ENCODE data around the gene PCNX2. TPM values are rescaled to one million over a fixed set of nuclear protein-coding genes. Genes with fewer than 3 reads are reported as not detected.

PCNX2 gene
- total and polyA plus RNA-seq, 2 of the 13 experiments (the other 11 are each of a cell fraction or from before 2014, with no cell fraction given), result 0.11 to 0.42 TPM

DNA sequence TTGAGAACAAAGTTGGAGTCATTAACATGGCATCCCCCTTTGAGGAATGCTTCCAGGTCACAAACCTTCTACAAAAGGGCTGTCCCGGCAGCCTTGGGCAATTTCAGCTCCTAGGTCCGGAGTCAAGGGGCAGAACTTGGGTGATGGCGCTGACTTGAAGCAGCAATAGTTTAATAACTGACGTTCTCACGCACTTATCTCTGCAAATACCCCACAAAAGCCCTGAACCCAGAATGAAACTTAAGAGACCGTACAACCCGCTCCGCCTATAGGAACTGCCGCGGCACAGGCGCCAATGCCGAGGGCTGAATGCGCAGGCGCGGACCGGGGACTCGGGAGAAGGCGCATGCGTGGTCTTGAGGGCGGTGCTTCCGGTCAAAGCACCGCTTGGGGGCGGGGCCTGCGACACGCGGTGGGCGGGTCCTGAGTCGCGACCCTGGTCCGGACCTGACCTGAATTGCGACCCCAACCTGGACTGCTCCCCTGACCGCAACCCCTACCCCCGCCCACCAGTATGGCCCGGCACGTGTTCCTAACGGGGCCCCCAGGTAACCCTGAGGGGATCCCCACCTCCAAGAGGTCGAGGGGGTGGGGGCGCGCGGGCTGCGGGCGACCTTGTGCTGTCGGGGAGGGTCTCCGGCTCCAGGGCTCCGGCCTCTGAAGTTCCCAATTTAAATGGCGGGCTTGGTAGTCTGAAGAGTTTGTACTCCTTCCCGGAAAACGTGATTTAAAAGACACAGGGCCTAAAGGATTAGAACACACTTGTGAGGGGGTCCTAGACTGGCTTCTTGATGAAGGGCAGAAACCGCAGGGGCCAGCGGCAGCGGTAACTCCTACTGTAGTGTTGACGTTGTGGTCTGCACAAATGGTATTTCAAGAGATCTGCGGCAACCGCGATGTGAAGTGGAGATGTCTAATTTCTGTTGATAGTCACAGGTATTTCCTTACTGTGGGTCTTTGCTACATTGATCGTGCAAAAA lies 345.0 kb downstream of the PCNX2 start, which contains the start of gene NTPCR (continued):
- TF ChIP-seq STAG1 (CRISPR knock-in tag; IDR thresholded peaks at IDR 0.05) (no peak), NKX3-1 (CRISPR knock-in tag; IDR thresholded peaks at IDR 0.05) (no peak), ZFP36L1 (CRISPR knock-in tag; IDR thresholded peaks at IDR 0.05) (no peak), SALL2 (CRISPR knock-in tag; IDR thresholded peaks at IDR 0.05) (no peak), GPN1 (CRISPR knock-in tag; IDR thresholded peaks at IDR 0.05; ENCODE audit: borderline replicate concordance) (no peak), AGO2 (optimal IDR thresholded peaks at IDR 0.05; ENCODE audit: low read depth, low read length) (peak; percentile 28), WIZ (CRISPR knock-in tag; IDR thresholded peaks at IDR 0.05) (no peak), ETV5 (CRISPR knock-in tag; IDR thresholded peaks at IDR 0.05; ENCODE audit: borderline replicate concordance) (peak; percentile 48; the same call in 1 of the 2 replicates), ZFP36 (IDR thresholded peaks at IDR 0.05; ENCODE audit: borderline replicate concordance, low read depth, low read length, partially characterized antibody) (no peak), ZSCAN20 (CRISPR knock-in tag; IDR thresholded peaks at IDR 0.05; ENCODE audit: borderline replicate concordance) (no peak), ESRRA (CRISPR knock-in tag; IDR thresholded peaks at IDR 0.05; ENCODE audit: low read depth) (no peak), ZNF296 (CRISPR knock-in tag; conservative IDR thresholded peaks at IDR 0.05) (no peak), ZNF24 (IDR thresholded peaks at IDR 0.05) (no peak), SMARCE1 (IDR thresholded peaks at IDR 0.05; ENCODE audit: borderline replicate concordance) (no peak), HOXD1 (CRISPR knock-in tag; IDR thresholded peaks at IDR 0.05) (no peak), SNRNP70 (IDR thresholded peaks at IDR 0.05; ENCODE audit: low read depth, low read length) (no peak), ZNF280B (CRISPR knock-in tag; IDR thresholded peaks at IDR 0.05; ENCODE audit: borderline replicate concordance) (no peak), STAT6 (CRISPR knock-in tag; IDR thresholded peaks at IDR 0.05; ENCODE audit: borderline replicate concordance) (no peak), CTCF (CRISPR knock-in tag; IDR thresholded peaks at IDR 0.05) (no peak)
- TF ChIP-seq, protein P1, sequence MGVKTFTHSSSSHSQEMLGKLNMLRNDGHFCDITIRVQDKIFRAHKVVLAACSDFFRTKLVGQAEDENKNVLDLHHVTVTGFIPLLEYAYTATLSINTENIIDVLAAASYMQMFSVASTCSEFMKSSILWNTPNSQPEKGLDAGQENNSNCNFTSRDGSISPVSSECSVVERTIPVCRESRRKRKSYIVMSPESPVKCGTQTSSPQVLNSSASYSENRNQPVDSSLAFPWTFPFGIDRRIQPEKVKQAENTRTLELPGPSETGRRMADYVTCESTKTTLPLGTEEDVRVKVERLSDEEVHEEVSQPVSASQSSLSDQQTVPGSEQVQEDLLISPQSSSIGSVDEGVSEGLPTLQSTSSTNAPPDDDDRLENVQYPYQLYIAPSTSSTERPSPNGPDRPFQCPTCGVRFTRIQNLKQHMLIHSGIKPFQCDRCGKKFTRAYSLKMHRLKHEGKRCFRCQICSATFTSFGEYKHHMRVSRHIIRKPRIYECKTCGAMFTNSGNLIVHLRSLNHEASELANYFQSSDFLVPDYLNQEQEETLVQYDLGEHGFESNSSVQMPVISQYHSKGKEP (CRISPR knock-in tag; IDR thresholded peaks at IDR 0.05), result no peak
- TF ChIP-seq, protein P2, sequence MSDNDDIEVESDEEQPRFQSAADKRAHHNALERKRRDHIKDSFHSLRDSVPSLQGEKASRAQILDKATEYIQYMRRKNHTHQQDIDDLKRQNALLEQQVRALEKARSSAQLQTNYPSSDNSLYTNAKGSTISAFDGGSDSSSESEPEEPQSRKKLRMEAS (IDR thresholded peaks at IDR 0.05), result peak; percentile 81
